GM18498 (cell line): Measurements from ENCODE around the gene GTF3C1.

Source experiments
- ATAC-seq: cut with Tn5 transposase; IDR thresholded peaks from one replicate; pipeline ENCODE4 v1.9.1; 2021; ENCODE audit warnings: mild to moderate bottlenecking, moderate library complexity; ENCODE audit not compliant: unreplicated experiment

The GTF3C1 gene

DNA sequence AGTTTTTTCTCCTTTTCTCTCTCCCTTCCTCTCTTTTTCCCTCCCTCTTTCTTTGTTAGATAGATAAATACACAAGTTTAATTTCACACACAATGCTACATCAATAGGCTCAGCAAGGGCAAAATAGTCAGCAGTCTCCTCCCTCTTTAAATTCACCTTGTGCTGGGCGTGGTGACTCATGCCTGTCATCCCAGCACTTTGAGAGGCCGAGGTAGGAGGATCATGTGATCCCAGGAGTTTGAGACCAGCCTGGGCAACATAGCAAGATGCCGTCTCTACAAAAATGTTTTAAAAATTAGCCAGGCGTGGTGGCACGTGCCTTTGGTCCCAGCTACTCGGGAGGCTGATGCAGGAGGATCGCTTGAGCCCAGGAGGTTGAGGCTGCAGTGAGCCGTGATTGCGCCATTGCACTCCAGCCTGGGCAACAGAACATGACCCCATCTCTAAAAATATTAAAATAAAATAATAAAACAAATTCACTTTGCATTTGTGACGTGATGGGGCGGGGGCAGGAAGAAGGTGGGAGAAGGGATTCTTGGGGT is 120.3 kb downstream of the GTF3C1 start:
- no peak for ATAC-seq

GRCh38 chr16:27428026-27428785 is 121.5 kb downstream of the GTF3C1 start:
- no peak for ATAC-seq

DNA sequence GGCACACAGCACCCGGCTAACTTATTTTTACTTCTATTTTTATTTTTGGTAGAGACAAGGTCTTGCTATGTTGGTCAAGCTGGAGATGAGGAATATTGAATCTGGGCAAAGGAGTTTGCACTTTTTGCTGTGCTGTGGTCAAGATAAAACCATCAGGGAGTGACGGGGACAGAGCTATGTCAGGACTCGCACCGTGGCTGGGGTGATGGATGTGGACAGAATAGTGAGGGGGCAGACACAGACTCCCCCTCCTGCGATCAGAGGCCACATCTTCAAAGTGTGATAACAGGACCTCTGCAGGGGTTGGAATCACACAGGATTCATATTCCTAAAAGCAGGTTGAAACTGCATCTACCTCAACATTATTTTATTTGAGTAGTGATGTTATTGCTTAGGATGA is 122.2 kb downstream of the GTF3C1 start:
- ATAC-seq = no peak

GRCh38 chr16:27426423-27427408 is 123.0 kb downstream of the GTF3C1 start:
- ATAC-seq = peak; percentile 86

DNA sequence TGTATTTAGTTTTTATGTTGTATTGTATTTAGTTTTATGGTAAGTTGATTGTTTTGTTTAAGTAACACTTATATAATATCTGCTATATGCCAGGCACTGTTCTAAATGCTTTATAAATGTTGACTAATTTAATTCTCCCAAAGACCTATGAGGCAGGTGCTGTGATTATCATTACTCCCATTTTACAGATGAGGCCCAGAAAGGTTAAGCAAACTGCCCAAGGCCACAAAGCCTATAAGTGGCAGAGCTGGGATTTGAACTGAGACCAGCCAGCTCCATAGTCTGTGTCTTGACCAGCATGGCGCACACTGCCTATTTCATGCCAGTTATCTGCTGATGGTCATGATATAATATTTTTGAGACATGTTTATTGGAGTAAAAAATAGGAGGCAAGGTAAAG is 123.8 kb downstream of the GTF3C1 start:
- ATAC-seq = no peak

DNA sequence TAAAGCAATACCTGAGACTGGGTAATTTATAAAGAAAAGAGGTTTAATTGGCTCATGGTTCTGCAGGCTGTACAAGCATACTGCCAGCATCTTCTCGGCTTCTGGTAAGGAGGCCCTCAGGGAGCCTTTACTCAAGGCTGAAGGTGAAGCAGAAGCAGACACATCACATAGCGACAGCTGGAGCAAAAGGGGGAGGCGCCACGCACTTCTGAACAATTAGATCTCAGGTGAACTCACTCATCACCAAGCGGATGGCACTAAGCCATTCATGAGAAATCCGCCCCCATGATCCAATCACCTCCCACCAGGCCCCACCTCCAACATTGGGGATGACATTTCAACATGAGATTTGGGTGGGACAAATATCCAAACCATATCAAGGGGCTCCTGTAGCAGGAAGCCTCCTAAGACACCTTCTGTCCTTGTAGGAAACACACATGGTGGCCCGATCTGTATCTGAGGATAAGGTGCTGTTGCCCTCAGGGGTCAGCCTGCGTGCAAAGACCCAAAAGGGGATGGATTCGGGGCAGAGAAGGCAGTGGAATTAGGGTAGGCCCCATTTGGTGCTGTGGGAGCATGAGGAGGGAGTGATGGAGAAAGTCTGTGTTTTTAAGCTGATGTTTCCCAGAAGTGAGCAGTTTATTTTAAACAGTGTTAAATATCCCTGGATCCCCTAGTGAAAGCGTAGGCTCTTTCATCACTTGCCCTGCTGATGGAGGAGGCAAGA is 124.8 kb downstream of the GTF3C1 start:
- ATAC-seq = no peak

GRCh38 chr16:27421961-27422740 is 127.6 kb downstream of the GTF3C1 start:
- no peak for ATAC-seq

- no peak for ATAC-seq
These were observed 132.6 kb downstream of the GTF3C1 start for GRCh38 chr16:27417047-27417671.

DNA sequence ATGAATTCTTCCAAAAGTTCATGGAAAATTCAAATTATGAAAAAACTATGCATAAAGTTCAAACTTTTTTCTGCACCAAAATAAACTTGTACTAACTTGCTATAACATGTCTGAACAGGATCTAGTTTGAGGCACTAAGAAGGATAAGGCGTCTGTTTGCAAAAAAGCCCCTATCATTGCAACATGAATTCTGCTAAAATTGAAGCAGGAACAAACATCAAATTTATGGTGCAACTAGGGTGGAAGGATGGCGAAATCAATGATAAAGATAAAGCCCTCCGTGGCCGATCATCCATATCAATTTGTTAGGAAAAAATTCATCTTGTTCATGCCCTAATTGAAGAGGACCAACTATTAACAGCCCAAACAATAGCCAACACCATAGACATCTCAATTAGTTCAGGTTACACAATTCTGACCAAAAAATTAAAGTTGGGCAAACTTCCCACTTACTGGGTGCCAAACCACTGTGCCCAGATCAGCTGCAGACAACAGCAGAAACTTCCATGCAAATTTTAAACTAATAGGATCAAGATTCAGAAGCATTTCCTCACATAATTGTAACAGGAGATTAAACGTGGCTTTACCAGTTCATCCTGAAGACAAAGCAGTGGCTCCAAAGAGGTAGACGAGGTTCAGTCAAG is 134.8 kb downstream of the GTF3C1 start:
- no peak for ATAC-seq

DNA sequence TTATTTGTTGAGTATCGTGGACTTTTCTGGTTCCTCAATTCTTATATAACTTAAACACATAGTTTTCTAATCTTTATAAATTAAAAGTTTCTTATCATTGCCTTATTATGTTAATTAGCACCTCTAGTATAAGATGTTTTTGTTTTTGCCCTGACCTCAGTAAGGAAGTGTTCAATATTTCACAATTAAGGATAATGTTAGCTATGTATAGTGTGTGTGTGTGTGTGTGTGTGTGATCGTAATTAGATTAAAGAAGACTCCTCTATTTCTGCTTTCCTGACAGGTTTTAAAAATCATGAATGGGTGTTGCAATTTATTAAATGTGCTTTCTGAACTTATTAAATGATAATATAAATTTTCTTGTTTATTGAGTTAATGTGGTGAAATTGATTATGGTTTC is 135.8 kb downstream of the GTF3C1 start:
- no peak for ATAC-seq

- ATAC-seq = no peak
These were observed 139.0 kb downstream of the GTF3C1 start for GRCh38 chr16:27410761-27411160.
